ENCODE measurements around the gene STK32B. TPM values are rescaled to one million over a fixed set of nuclear protein-coding genes. Genes with fewer than 3 reads are reported as not detected.

The STK32B gene
- total and polyA plus RNA-seq, 2 of the 4 experiments (the other 2 are of a cell fraction), result 5.5 to 6.3 TPM

- Histone ChIP-seq H3K56ac (ENCODE audit: extremely low read depth, insufficient read depth, low read length) (no peak overlapping the region), H3K27me3 (ENCODE audit: control insufficient read depth, insufficient read depth, low read length) (no peaks in the 10 kb centered on the region), H3K4me3 (ENCODE audit: insufficient read depth, low read depth, low read length) (no peak overlapping the region), H4K5ac (ENCODE audit: low read depth, low read length) (no peak overlapping the region), H2BK120ac (ENCODE audit: low read depth, low read length) (no peak overlapping the region), H2BK20ac (ENCODE audit: low read depth, low read length) (no peak overlapping the region), H3K27ac (ENCODE audit: insufficient read depth, low read length) (no peak overlapping the region), H3K9me3 (ENCODE audit: control insufficient read depth, insufficient read depth, low read length) (no peaks in the 10 kb centered on the region), H3K4me1 (ENCODE audit: control insufficient read depth, insufficient read depth, low read length) (no peaks in the 10 kb centered on the region), H3K79me1 (ENCODE audit: low read depth in 1 of 2, low read length in 2 of 2) (no peaks in the 10 kb centered on the region), H4K91ac (ENCODE audit: insufficient read depth, low read depth, low read length) (no peak overlapping the region), H2AK9ac (replicated peaks; ENCODE audit: low read depth, low read length, poor library complexity) (no peak overlapping the region), H2BK5ac (ENCODE audit: low read depth, low read length, poor library complexity, severe bottlenecking) (no peak overlapping the region), H3K9me1 (ENCODE audit: insufficient read depth, low read length) (no peaks in the 10 kb centered on the region), H3K9ac (ENCODE audit: low read depth, low read length) (no peak overlapping the region), H3K23ac (ENCODE audit: low read depth, low read length) (no peak overlapping the region), H4K20me1 (ENCODE audit: insufficient read depth, low read length) (no peaks in the 10 kb centered on the region), H2AFZ (replicated peaks; ENCODE audit: low read length, poor library complexity) (peak overlapping the region; percentile 21), H3K18ac (ENCODE audit: low read depth, low read length) (no peak overlapping the region), H2AK5ac (ENCODE audit: low read depth, low read length) (no peak overlapping the region), H2BK15ac (ENCODE audit: low read depth, low read length) (no peak overlapping the region), H3K14ac (replicated peaks; ENCODE audit: low read depth, low read length) (no peak overlapping the region), H3K4me2 (ENCODE audit: low read depth, low read length) (no peak overlapping the region), H4K8ac (ENCODE audit: low read depth in 2 of 2, low read length in 2 of 2) (no peak overlapping the region), H3K4ac (ENCODE audit: low read depth, low read length) (no peak overlapping the region), H3K36me3 (ENCODE audit: control insufficient read depth, insufficient read depth, low read length) (peaks cover 2% of the 10 kb centered on the region; the same call in 1 of the 2 replicates)
- DNase-seq (no peak), ATAC-seq (ENCODE audit: low read depth) (no peak)
- in situ Hi-C loops (cut with MboI; ENCODE audit: low sequenced_read_pairs) (no loop called here), intact Hi-C loops (cut with micrococcal nuclease) (no loop called here), dilution Hi-C loops (cut with HindIII; ENCODE audit: low sequenced_read_pairs, unreplicated experiment) (no loop called here)
- ChIA-PET POLR2A (ENCODE audit: unreplicated experiment) (no interaction called here), CTCF (interaction anchor here (0.7 kb wide), 1 partner anchor 10 kb away, joined by 3 read pairs; no protein-coding TSS in a partner anchor)
- 80% methylated on average over 1 of the region's 12 CpGs; no CpG with 5 or more reads in 1 of the 2 experiments for WGBS, 2 experiments (ENCODE audit: extremely low coverage in 2 of 2, insufficient read length in 1 of 2)
- no peak for TF ChIP-seq ELK1 (IDR thresholded peaks at IDR 0.05; ENCODE audit: borderline replicate concordance, low read depth, low read length)
- TF ChIP-seq RFX5 (IDR thresholded peaks at IDR 0.05; ENCODE audit: low read depth, low read length), result no peak
- TF ChIP-seq MAFK (IDR thresholded peaks at IDR 0.05; ENCODE audit: low read depth, low read length), result no peak
- TF ChIP-seq RCOR1 (IDR thresholded peaks at IDR 0.05; ENCODE audit: insufficient replicate concordance, low read length), result no peak
- no peak for TF ChIP-seq POLR2A (IDR thresholded peaks at IDR 0.05; ENCODE audit: low read depth, low read length)
- TF ChIP-seq RAD21 (IDR thresholded peaks at IDR 0.05; ENCODE audit: low read length), result no peak
- no peak for TF ChIP-seq FOS (IDR thresholded peaks at IDR 0.05; ENCODE audit: low read depth, low read length)
- TF ChIP-seq USF2 (IDR thresholded peaks at IDR 0.05; ENCODE audit: low read depth, low read length), result no peak
- TF ChIP-seq NFE2L2 (IDR thresholded peaks at IDR 0.05; ENCODE audit: low read depth, low read length), result no peak
- TF ChIP-seq CHD1 (IDR thresholded peaks at IDR 0.05; ENCODE audit: low read depth, low read length), result no peak
- BruUV-seq (replicated peaks), result no TSS peak
These were observed 496.5 kb downstream of the STK32B start for GRCh38 chr4:5547651-5548249.
